NAMALWA (cell line): ENCODE data around the gene GPANK1.
"Not testable (repeated sequence)": the region's sequence is repeated elsewhere in the genome, so short reads cannot be mapped to it uniquely, and the experiment has no call there.

Source experiments
- DNase-seq: peaks from one replicate; pipeline ENCODE4 v3.0.0-alpha.2; 2015; ENCODE audit warnings: low spot score

GPANK1 gene

GRCh38 chr6:31664790-31665500 is at the start of gene GPANK1:
TSS of gene GPANK1 (minus strand) at chr6:31664997. CDS start at chr6:31664478, 519 bp downstream.
- DNase-seq = peak; percentile 97

- no peak for DNase-seq
Measured at GRCh38 chr6:31713991-31714684, 49.3 kb upstream of the GPANK1 start.

- no peak for DNase-seq
Measured at GRCh38 chr6:31713465-31713864, 48.7 kb upstream of the GPANK1 start.

- DNase-seq = no peak
Measured at GRCh38 chr6:31712296-31712695, 47.5 kb upstream of the GPANK1 start.

GRCh38 chr6:31711233-31711632 is 46.4 kb upstream of the GPANK1 start:
- no peak for DNase-seq

GRCh38 chr6:31710523-31711219 is 45.9 kb upstream of the GPANK1 start:
- DNase-seq = peak; percentile 46

- DNase-seq = not testable (repeated sequence)
Measured at GRCh38 chr6:31709157-31709556, 44.4 kb upstream of the GPANK1 start.

- no peak for DNase-seq
Measured at GRCh38 chr6:31708224-31708623, 43.4 kb upstream of the GPANK1 start.

- DNase-seq = no peak
Measured at GRCh38 chr6:31707701-31708100, 42.9 kb upstream of the GPANK1 start.

- DNase-seq = no peak
Measured at GRCh38 chr6:31706599-31706998, 41.8 kb upstream of the GPANK1 start, which contains the start of gene LY6G6F. TSS of gene LY6G6F (plus strand) at chr6:31706866. CDS start at chr6:31706907, 41 bp downstream.

- DNase-seq = no peak
Measured at GRCh38 chr6:31705931-31706330, 41.1 kb upstream of the GPANK1 start.

GRCh38 chr6:31702819-31703716 is 38.3 kb upstream of the GPANK1 start, which contains the start of gene ABHD16A:
TSS of gene ABHD16A (minus strand) at chr6:31703324. CDS start at chr6:31703281, 43 bp downstream.
- DNase-seq = peak; percentile 98

- peak; percentile 44 for DNase-seq
Measured at GRCh38 chr6:31702405-31702818, 37.6 kb upstream of the GPANK1 start.

GRCh38 chr6:31701666-31702404 is 37.0 kb upstream of the GPANK1 start:
- peak; percentile 28 for DNase-seq

GRCh38 chr6:31700740-31701401 is 36.1 kb upstream of the GPANK1 start:
- no peak for DNase-seq

- DNase-seq = no peak
Measured at GRCh38 chr6:31697555-31697954, 32.8 kb upstream of the GPANK1 start.

- DNase-seq = no peak
Measured at GRCh38 chr6:31693535-31693934, 28.7 kb upstream of the GPANK1 start.

- DNase-seq = no peak
Measured at GRCh38 chr6:31692886-31693285, 28.1 kb upstream of the GPANK1 start.

GRCh38 chr6:31692353-31692752 is 27.6 kb upstream of the GPANK1 start:
- DNase-seq = no peak

- no peak for DNase-seq
Measured at GRCh38 chr6:31691564-31692108, 26.8 kb upstream of the GPANK1 start.
